Trophoblast cell (in vitro differentiated cells and primary cell): Measurements from ENCODE around the gene RIMBP2.

Experiments
- DNase-seq, 2 donors: peaks; one replicate each; pipeline ENCODE4 v3.0.0-alpha.2; 2016
- H2AFZ ChIP-seq: 2 replicates; pipeline ENCODE4 v1.6.1; 2013; ENCODE audit warnings: low read length, moderate library complexity, mild to moderate bottlenecking; ENCODE audit not compliant: insufficient read depth, poor library complexity
- H2AK5ac ChIP-seq: 2 replicates; pipeline ENCODE4 v1.6.1; 2013; ENCODE audit warnings: mild to moderate bottlenecking, low read length
- H2BK120ac ChIP-seq: 2 replicates; pipeline ENCODE4 v1.6.1; 2013; ENCODE audit warnings: low read length, mild to moderate bottlenecking, moderate library complexity; ENCODE audit not compliant: insufficient read depth, poor library complexity
- H2BK12ac ChIP-seq: 2 replicates; pipeline ENCODE4 v1.6.1; 2013; ENCODE audit warnings: mild to moderate bottlenecking, low read length, moderate library complexity
- H2BK5ac ChIP-seq: 2 replicates; pipeline ENCODE4 v1.6.1; 2013; ENCODE audit warnings: low read length, low read depth, moderate library complexity, mild to moderate bottlenecking; ENCODE audit not compliant: poor library complexity
- H3K14ac ChIP-seq: 2 replicates; pipeline ENCODE4 v1.6.1; 2013; ENCODE audit warnings: mild to moderate bottlenecking, low read length
- H3K18ac ChIP-seq: 2 replicates; pipeline ENCODE4 v1.6.1; 2013; ENCODE audit warnings: mild to moderate bottlenecking, low read length
- H3K23ac ChIP-seq: 2 replicates; pipeline ENCODE4 v1.6.1; 2013; ENCODE audit warnings: low read length
- H3K27ac ChIP-seq: 2 replicates; pipeline ENCODE4 v1.5.1; 2013; ENCODE audit warnings: low read depth, mild to moderate bottlenecking, inconsistent platforms, low read length, moderate library complexity
- H3K27me3 ChIP-seq: 2 replicates; pipeline ENCODE4 v1.6.1; 2013; ENCODE audit warnings: inconsistent platforms, mild to moderate bottlenecking, low read length, moderate library complexity; ENCODE audit not compliant: insufficient read depth
- H3K36me3 ChIP-seq, 2 experiments: 1 replicate in 1 of 2; 2 replicates in 1 of 2; pipeline ENCODE4 v1.6.1; 2013; ENCODE audit warnings: low read length in 2 of 2, mild to moderate bottlenecking in 2 of 2, moderate library complexity in 1 of 2; ENCODE audit not compliant: insufficient read depth in 2 of 2, control insufficient read depth in 1 of 2
- H3K4ac ChIP-seq: 2 replicates; pipeline ENCODE4 v1.6.1; 2013; ENCODE audit warnings: low read depth, mild to moderate bottlenecking, low read length, moderate library complexity
- H3K4me1 ChIP-seq, 2 experiments: 1 replicate in 1 of 2; 2 replicates in 1 of 2; pipeline ENCODE4 v1.6.1; 2013; ENCODE audit warnings: low read length in 2 of 2, mild to moderate bottlenecking in 2 of 2, moderate library complexity in 1 of 2; ENCODE audit not compliant: insufficient read depth in 2 of 2, control insufficient read depth in 1 of 2
- H3K4me2 ChIP-seq: 2 replicates; pipeline ENCODE4 v1.6.1; 2013; ENCODE audit warnings: inconsistent platforms, mild to moderate bottlenecking, low read length, moderate library complexity
- H3K4me3 ChIP-seq: 2 replicates; pipeline ENCODE4 v1.5.1; 2013; ENCODE audit warnings: mild to moderate bottlenecking, low read depth, low read length, inconsistent platforms
- H3K79me1 ChIP-seq: one replicate; pipeline ENCODE4 v1.6.1; 2013; ENCODE audit warnings: low read length
- H3K79me2 ChIP-seq: 2 replicates; pipeline ENCODE4 v1.6.1; 2013; ENCODE audit warnings: low read length, mild to moderate bottlenecking; ENCODE audit not compliant: control insufficient read depth, insufficient read depth, poor library complexity
- H3K9ac ChIP-seq: 2 replicates; pipeline ENCODE4 v1.6.1; 2013; ENCODE audit warnings: mild to moderate bottlenecking, low read length
- H3K9me3 ChIP-seq: 2 replicates; pipeline ENCODE4 v1.6.1; 2013; ENCODE audit warnings: low read depth, mild to moderate bottlenecking, control low read depth, inconsistent platforms, low read length; ENCODE audit not compliant: insufficient read depth
- H4K12ac ChIP-seq: 2 replicates; pipeline ENCODE4 v1.6.1; 2013; ENCODE audit warnings: low read depth, mild to moderate bottlenecking, low read length, moderate library complexity
- H4K8ac ChIP-seq: 2 replicates; pipeline ENCODE4 v1.6.1; 2013; ENCODE audit warnings: low read depth, mild to moderate bottlenecking, low read length, moderate library complexity
- H4K91ac ChIP-seq: one replicate; pipeline ENCODE4 v1.6.1; 2013; ENCODE audit warnings: low read depth, mild to moderate bottlenecking, low read length, moderate library complexity
- WGBS: extraction: QIAGEN DNeasy Blood & Tissue Kit; methylation state at CpG from one replicate; pipeline ENCODE4 v1.1.7; 2013; ENCODE audit warnings: missing lambda C conversion rate; ENCODE audit not compliant: insufficient read length, insufficient coverage; ENCODE audit errors: extremely low coverage; 5-methylcytosine and 5-hydroxymethylcytosine counted together

The RIMBP2 gene

GRCh38 chr12:130671556-130671955, 44.5 kb downstream of the RIMBP2 start:
- no peak overlapping the region for H4K8ac ChIP-seq
- peaks cover 3% of the 10 kb centered on the region for H3K27me3 ChIP-seq
- H2BK5ac ChIP-seq, result no peak overlapping the region
- H3K4me2 ChIP-seq, result no peak overlapping the region
- no peak overlapping the region for H3K9ac ChIP-seq
- no peak overlapping the region for H4K12ac ChIP-seq
- DNase-seq, result no peak
- H3K4ac ChIP-seq, result no peak overlapping the region
- H3K36me3 ChIP-seq, result no peaks in the 10 kb centered on the region
- H3K27ac ChIP-seq, result no peak overlapping the region
- no peak overlapping the region for H2BK12ac ChIP-seq
- H3K79me2 ChIP-seq, result no peaks in the 10 kb centered on the region
- H2AK5ac ChIP-seq, result no peak overlapping the region
- peaks cover 17% of the 10 kb centered on the region for H3K9me3 ChIP-seq
- no peak overlapping the region for H3K4me3 ChIP-seq
- no peak overlapping the region for H3K14ac ChIP-seq
- H2AFZ ChIP-seq, result no peak overlapping the region
- no peak overlapping the region for H3K18ac ChIP-seq
- H3K23ac ChIP-seq, result no peak overlapping the region
- H3K79me1 ChIP-seq, result no peaks in the 10 kb centered on the region
- WGBS, result no CpG with 5 or more reads among the region's 5 CpGs
- no peaks in the 10 kb centered on the region for H3K4me1 ChIP-seq
- H4K91ac ChIP-seq, result no peak overlapping the region
- H2BK120ac ChIP-seq, result no peak overlapping the region

DNA sequence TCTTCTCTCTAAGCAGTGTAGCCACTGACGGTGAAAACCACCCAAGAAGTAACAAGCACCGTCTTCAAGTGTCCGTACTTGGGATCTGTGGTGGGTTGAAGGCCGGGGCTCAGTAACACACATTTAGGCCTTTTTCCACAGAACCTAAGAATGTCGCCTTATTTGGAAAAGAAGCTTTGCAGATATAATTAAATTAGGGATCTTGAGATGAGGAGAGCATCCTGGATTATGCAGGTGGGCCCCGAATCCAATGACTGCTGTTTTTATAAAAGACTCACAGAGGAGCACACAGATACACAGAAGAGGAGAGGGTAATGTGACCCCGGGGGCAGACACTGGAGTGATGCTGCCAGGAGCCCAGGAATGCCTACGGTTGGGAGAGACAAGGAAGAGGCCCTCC, 46.3 kb downstream of the RIMBP2 start:
- no peak overlapping the region for H3K9ac ChIP-seq
- H3K4me1 ChIP-seq, result no peaks in the 10 kb centered on the region
- H2BK5ac ChIP-seq, result no peak overlapping the region
- H3K9me3 ChIP-seq, result peaks cover 17% of the 10 kb centered on the region
- no peak overlapping the region for H3K4me2 ChIP-seq
- no peak overlapping the region for H2AFZ ChIP-seq
- no peak overlapping the region for H2BK12ac ChIP-seq
- DNase-seq, result no peak
- no peak overlapping the region for H3K4ac ChIP-seq
- no CpG with 5 or more reads among the region's 8 CpGs for WGBS
- H3K18ac ChIP-seq, result no peak overlapping the region
- no peak overlapping the region for H2AK5ac ChIP-seq
- no peak overlapping the region for H2BK120ac ChIP-seq
- H3K36me3 ChIP-seq, result no peaks in the 10 kb centered on the region
- no peak overlapping the region for H3K23ac ChIP-seq
- no peak overlapping the region for H3K4me3 ChIP-seq
- no peak overlapping the region for H4K8ac ChIP-seq
- no peaks in the 10 kb centered on the region for H3K79me2 ChIP-seq
- no peak overlapping the region for H4K12ac ChIP-seq
- H3K27me3 ChIP-seq, result peaks cover 3% of the 10 kb centered on the region
- H4K91ac ChIP-seq, result no peak overlapping the region
- H3K79me1 ChIP-seq, result no peaks in the 10 kb centered on the region
- H3K14ac ChIP-seq, result no peak overlapping the region
- H3K27ac ChIP-seq, result no peak overlapping the region

GRCh38 chr12:130669205-130669557, 46.9 kb downstream of the RIMBP2 start:
- Histone ChIP-seq H3K4me1 (no peaks in the 10 kb centered on the region), H4K8ac (no peak overlapping the region), H3K14ac (no peak overlapping the region), H4K12ac (no peak overlapping the region), H3K27me3 (peaks cover 3% of the 10 kb centered on the region), H3K4ac (no peak overlapping the region), H3K79me1 (no peaks in the 10 kb centered on the region), H3K4me3 (no peak overlapping the region), H3K18ac (no peak overlapping the region), H3K9ac (no peak overlapping the region), H2AFZ (no peak overlapping the region), H3K4me2 (no peak overlapping the region), H3K36me3 (no peaks in the 10 kb centered on the region), H2BK12ac (no peak overlapping the region), H2BK5ac (no peak overlapping the region), H4K91ac (no peak overlapping the region), H3K79me2 (no peaks in the 10 kb centered on the region), H3K9me3 (peaks cover 19% of the 10 kb centered on the region), H3K23ac (no peak overlapping the region), H2BK120ac (no peak overlapping the region), H3K27ac (no peak overlapping the region), H2AK5ac (no peak overlapping the region)
- DNase-seq, result no peak
- no CpG with 5 or more reads among the region's 10 CpGs for WGBS

DNA sequence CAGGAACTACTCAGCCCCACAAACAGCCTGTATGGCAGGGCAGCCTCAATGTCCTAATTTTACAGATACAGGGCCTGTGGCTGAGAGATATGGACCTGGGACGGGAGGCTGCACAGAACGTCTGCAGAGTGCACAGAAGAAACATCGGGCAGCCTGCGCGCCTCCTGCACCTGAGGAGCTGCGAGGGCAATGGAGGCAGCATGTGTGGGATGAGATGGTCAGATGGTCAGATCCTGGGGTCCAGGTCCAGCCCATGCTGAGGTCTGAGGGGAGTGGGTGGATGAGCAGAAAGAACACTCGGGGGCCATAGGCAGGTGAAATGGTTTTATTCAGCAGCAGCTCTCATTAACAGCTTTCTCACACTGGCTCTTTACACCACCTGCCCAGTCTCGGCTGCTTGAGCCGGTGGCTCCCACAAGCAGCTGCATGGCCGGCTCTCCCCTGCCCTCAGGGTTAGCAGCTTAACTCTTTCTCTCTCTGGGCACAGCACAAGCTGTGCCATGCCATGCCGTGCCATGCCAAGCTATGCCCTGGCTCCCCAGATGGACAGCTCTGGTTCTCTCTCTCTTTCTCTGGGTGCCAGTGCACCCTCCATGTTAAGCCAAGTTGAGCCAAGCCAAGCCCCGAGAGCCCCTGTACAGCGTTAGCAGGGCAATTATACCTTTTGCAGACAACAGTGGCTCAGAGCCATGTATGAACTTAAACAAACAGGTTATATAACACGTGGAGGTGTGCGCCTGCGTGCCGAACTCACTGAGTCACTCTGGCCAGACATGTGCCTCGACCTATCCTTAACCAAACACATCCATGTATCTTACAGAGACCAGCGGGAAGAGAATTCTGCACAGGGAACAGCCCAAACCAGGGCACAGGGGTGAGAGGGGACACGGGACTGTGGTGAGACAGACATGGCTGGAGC, 47.6 kb downstream of the RIMBP2 start:
- Histone ChIP-seq H3K18ac (no peak overlapping the region), H3K4me3 (peak overlapping the region; percentile 28), H3K4me2 (no peak overlapping the region), H3K9ac (no peak overlapping the region), H2BK5ac (no peak overlapping the region), H3K79me1 (no peaks in the 10 kb centered on the region), H3K79me2 (no peaks in the 10 kb centered on the region), H2BK12ac (no peak overlapping the region), H2BK120ac (no peak overlapping the region), H3K36me3 (no peaks in the 10 kb centered on the region), H3K4ac (no peak overlapping the region), H4K12ac (no peak overlapping the region), H2AFZ (no peak overlapping the region), H3K9me3 (peaks cover 19% of the 10 kb centered on the region), H3K27me3 (peaks cover 3% of the 10 kb centered on the region), H3K27ac (no peak overlapping the region), H3K4me1 (no peaks in the 10 kb centered on the region), H3K23ac (no peak overlapping the region), H4K8ac (no peak overlapping the region), H4K91ac (no peak overlapping the region), H2AK5ac (no peak overlapping the region), H3K14ac (no peak overlapping the region)
- DNase-seq, result no peak
- WGBS, result no CpG with 5 or more reads among the region's 20 CpGs
